ENCODE results near the gene OSBPL2. TPM values are rescaled to one million over a fixed set of nuclear protein-coding genes. Genes with fewer than 3 reads are reported as not detected.

Gene OSBPL2
- total RNA-seq, 1 donor from 2014 or later: 29.9 TPM

GRCh38 chr20:62248890-62249560 is 10.7 kb downstream of the OSBPL2 start:
- Mint-ChIP-seq H3K27me3 (ENCODE audit: low read depth) (no peaks in the 10 kb centered on the region), H3K27ac (no peak overlapping the region), H3K4me1 (ENCODE audit: low read depth) (no peaks in the 10 kb centered on the region), H3K9me3 (no peaks in the 10 kb centered on the region), H3K4me3 (ENCODE audit: low read depth) (no peak overlapping the region), H3K36me3 (ENCODE audit: low read depth) (no peaks in the 10 kb centered on the region)
- no peak for DNase-seq (ENCODE audit: low spot score)
- intact Hi-C loops (cut with micrococcal nuclease): no loop called here

- H3K27me3 Mint-ChIP-seq (ENCODE audit: low read depth): no peaks in the 10 kb centered on the region
- H3K4me3 Mint-ChIP-seq (ENCODE audit: low read depth): no peak overlapping the region
- H3K27ac Mint-ChIP-seq: no peak overlapping the region
- H3K36me3 Mint-ChIP-seq (ENCODE audit: low read depth): peaks cover 2% of the 10 kb centered on the region
- H3K9me3 Mint-ChIP-seq: no peaks in the 10 kb centered on the region
- no peak for DNase-seq (ENCODE audit: low spot score)
- peaks cover 1% of the 10 kb centered on the region for H3K4me1 Mint-ChIP-seq (ENCODE audit: low read depth)
- intact Hi-C loops (cut with micrococcal nuclease): no loop called here
Observed at GRCh38 chr20:62252342-62252966, 14.1 kb downstream of the OSBPL2 start.

GRCh38 chr20:62253398-62253797 is 15.1 kb downstream of the OSBPL2 start:
- Mint-ChIP-seq H3K4me1 (ENCODE audit: low read depth) (peaks cover 1% of the 10 kb centered on the region), H3K27ac (no peak overlapping the region), H3K9me3 (no peaks in the 10 kb centered on the region), H3K27me3 (ENCODE audit: low read depth) (no peaks in the 10 kb centered on the region), H3K36me3 (ENCODE audit: low read depth) (peaks cover 2% of the 10 kb centered on the region), H3K4me3 (ENCODE audit: low read depth) (no peak overlapping the region)
- intact Hi-C loops (cut with micrococcal nuclease): no loop called here
- no peak for DNase-seq (ENCODE audit: low spot score)

- no peak for DNase-seq (ENCODE audit: low spot score)
- Mint-ChIP-seq H3K4me1 (ENCODE audit: low read depth) (peaks cover 1% of the 10 kb centered on the region), H3K9me3 (no peaks in the 10 kb centered on the region), H3K36me3 (ENCODE audit: low read depth) (peaks cover 2% of the 10 kb centered on the region), H3K27me3 (ENCODE audit: low read depth) (no peaks in the 10 kb centered on the region), H3K27ac (no peak overlapping the region), H3K4me3 (ENCODE audit: low read depth) (no peak overlapping the region)
- intact Hi-C loops (cut with micrococcal nuclease): no loop called here
Observed at GRCh38 chr20:62254021-62254724, 15.9 kb downstream of the OSBPL2 start.

GRCh38 chr20:62255976-62256375 is 17.7 kb downstream of the OSBPL2 start:
- intact Hi-C loops (cut with micrococcal nuclease): no loop called here
- no peaks in the 10 kb centered on the region for H3K27me3 Mint-ChIP-seq (ENCODE audit: low read depth)
- peaks cover 1% of the 10 kb centered on the region for H3K4me1 Mint-ChIP-seq (ENCODE audit: low read depth)
- no peaks in the 10 kb centered on the region for H3K9me3 Mint-ChIP-seq
- no peak overlapping the region for H3K27ac Mint-ChIP-seq
- H3K36me3 Mint-ChIP-seq (ENCODE audit: low read depth): peaks cover 2% of the 10 kb centered on the region
- no peak overlapping the region for H3K4me3 Mint-ChIP-seq (ENCODE audit: low read depth)
- no peak for DNase-seq (ENCODE audit: low spot score)

GRCh38 chr20:62258499-62259293 is 20.4 kb downstream of the OSBPL2 start:
- intact Hi-C loops (cut with micrococcal nuclease): no loop called here

GRCh38 chr20:62259294-62259565 is 20.9 kb downstream of the OSBPL2 start:
- Mint-ChIP-seq H3K27ac (no peak overlapping the region), H3K9me3 (no peaks in the 10 kb centered on the region), H3K4me3 (ENCODE audit: low read depth) (no peak overlapping the region), H3K27me3 (ENCODE audit: low read depth) (no peaks in the 10 kb centered on the region), H3K4me1 (ENCODE audit: low read depth) (peaks cover 1% of the 10 kb centered on the region), H3K36me3 (ENCODE audit: low read depth) (peaks cover 11% of the 10 kb centered on the region)
- intact Hi-C loops (cut with micrococcal nuclease): no loop called here
- no peak for DNase-seq (ENCODE audit: low spot score)

More at GRCh38 chr20:62258499-62259293, 20.4 kb downstream of the OSBPL2 start:
- no peak for DNase-seq (ENCODE audit: low spot score)
- no peaks in the 10 kb centered on the region for H3K27me3 Mint-ChIP-seq (ENCODE audit: low read depth)
- H3K9me3 Mint-ChIP-seq: no peaks in the 10 kb centered on the region
- peaks cover 11% of the 10 kb centered on the region for H3K36me3 Mint-ChIP-seq (ENCODE audit: low read depth)
- H3K27ac Mint-ChIP-seq: no peak overlapping the region
- H3K4me1 Mint-ChIP-seq (ENCODE audit: low read depth): peaks cover 1% of the 10 kb centered on the region
- H3K4me3 Mint-ChIP-seq (ENCODE audit: low read depth): no peak overlapping the region

GRCh38 chr20:62262064-62262463 is 23.7 kb downstream of the OSBPL2 start:
- H3K27me3 Mint-ChIP-seq (ENCODE audit: low read depth): no peaks in the 10 kb centered on the region
- H3K36me3 Mint-ChIP-seq (ENCODE audit: low read depth): peaks cover 23% of the 10 kb centered on the region
- H3K9me3 Mint-ChIP-seq: no peaks in the 10 kb centered on the region
- intact Hi-C loops (cut with micrococcal nuclease): no loop called here
- H3K4me1 Mint-ChIP-seq (ENCODE audit: low read depth): no peaks in the 10 kb centered on the region
- no peak for DNase-seq (ENCODE audit: low spot score)
- no peak overlapping the region for H3K4me3 Mint-ChIP-seq (ENCODE audit: low read depth)
- H3K27ac Mint-ChIP-seq: no peak overlapping the region

- intact Hi-C loops (cut with micrococcal nuclease): no loop called here
- no peaks in the 10 kb centered on the region for H3K27me3 Mint-ChIP-seq (ENCODE audit: low read depth)
Observed at GRCh38 chr20:62263396-62263795, 25.1 kb downstream of the OSBPL2 start.

GRCh38 chr20:62265365-62265764 is 27.0 kb downstream of the OSBPL2 start:
- no peak for DNase-seq (ENCODE audit: low spot score)
- H3K4me1 Mint-ChIP-seq (ENCODE audit: low read depth): no peaks in the 10 kb centered on the region
- H3K9me3 Mint-ChIP-seq: no peaks in the 10 kb centered on the region
- intact Hi-C loops (cut with micrococcal nuclease): no loop called here
- H3K4me3 Mint-ChIP-seq (ENCODE audit: low read depth): no peak overlapping the region
- no peak overlapping the region for H3K27ac Mint-ChIP-seq
- H3K36me3 Mint-ChIP-seq (ENCODE audit: low read depth): peaks cover 23% of the 10 kb centered on the region
- H3K27me3 Mint-ChIP-seq (ENCODE audit: low read depth): no peaks in the 10 kb centered on the region

More at GRCh38 chr20:62263396-62263795, 25.1 kb downstream of the OSBPL2 start:
- Mint-ChIP-seq H3K36me3 (ENCODE audit: low read depth) (peaks cover 23% of the 10 kb centered on the region), H3K4me3 (ENCODE audit: low read depth) (no peak overlapping the region), H3K27ac (no peak overlapping the region), H3K4me1 (ENCODE audit: low read depth) (no peaks in the 10 kb centered on the region), H3K9me3 (no peaks in the 10 kb centered on the region)
- DNase-seq (ENCODE audit: low spot score): no peak

GRCh38 chr20:62266340-62266739 is 28.0 kb downstream of the OSBPL2 start:
- intact Hi-C loops (cut with micrococcal nuclease): no loop called here
- Mint-ChIP-seq H3K27me3 (ENCODE audit: low read depth) (no peaks in the 10 kb centered on the region), H3K27ac (no peak overlapping the region), H3K36me3 (ENCODE audit: low read depth) (peaks cover 23% of the 10 kb centered on the region), H3K4me1 (ENCODE audit: low read depth) (no peaks in the 10 kb centered on the region), H3K4me3 (ENCODE audit: low read depth) (no peak overlapping the region), H3K9me3 (no peaks in the 10 kb centered on the region)
- DNase-seq (ENCODE audit: low spot score): no peak

GRCh38 chr20:62266851-62267250 is 28.5 kb downstream of the OSBPL2 start:
- H3K36me3 Mint-ChIP-seq (ENCODE audit: low read depth): peaks cover 19% of the 10 kb centered on the region
- no peaks in the 10 kb centered on the region for H3K4me1 Mint-ChIP-seq (ENCODE audit: low read depth)
- intact Hi-C loops (cut with micrococcal nuclease): no loop called here
- H3K27ac Mint-ChIP-seq: no peak overlapping the region
- no peaks in the 10 kb centered on the region for H3K9me3 Mint-ChIP-seq
- H3K4me3 Mint-ChIP-seq (ENCODE audit: low read depth): no peak overlapping the region
- H3K27me3 Mint-ChIP-seq (ENCODE audit: low read depth): no peaks in the 10 kb centered on the region
- no peak for DNase-seq (ENCODE audit: low spot score)

- no peak overlapping the region for H3K27ac Mint-ChIP-seq
- peaks cover 19% of the 10 kb centered on the region for H3K36me3 Mint-ChIP-seq (ENCODE audit: low read depth)
- H3K9me3 Mint-ChIP-seq: no peaks in the 10 kb centered on the region
- H3K27me3 Mint-ChIP-seq (ENCODE audit: low read depth): no peaks in the 10 kb centered on the region
- intact Hi-C loops (cut with micrococcal nuclease): no loop called here
- no peaks in the 10 kb centered on the region for H3K4me1 Mint-ChIP-seq (ENCODE audit: low read depth)
- no peak for DNase-seq (ENCODE audit: low spot score)
- no peak overlapping the region for H3K4me3 Mint-ChIP-seq (ENCODE audit: low read depth)
Observed at GRCh38 chr20:62267543-62267942, 29.2 kb downstream of the OSBPL2 start.

Data from activated T-helper 2 cell treated with anti-CD3 and anti-CD28 coated beads, Interferon-gamma antibody, Interleukin-2, Interleukin-4, amounts not matched to agents 10 μg/mL and 5 μg/mL and 100 μg/mL, durations not matched to agents 14 hours and 24 hours and 36 hours (primary cell).